Measurements from ENCODE around the gene SMARCA4.

GRCh38 chr19:11108746-11109145 lies 147.9 kb downstream of the SMARCA4 start:
- TF ChIP-seq GATA2 (IDR thresholded peaks at IDR 0.05; ENCODE audit: low read depth, low read length) (no peak), GATA3 (IDR thresholded peaks at IDR 0.05; ENCODE audit: low read depth, low read length) (no peak)

Data from SH-SY5Y (cell line).